ENCODE measurements around the gene UBA5.

The UBA5 gene

GRCh38 chr3:132654721-132655120 lies 5.4 kb upstream of the UBA5 start:
- DNase-seq, result no peak

GRCh38 chr3:132655471-132655870 lies 4.7 kb upstream of the UBA5 start:
- no peak for DNase-seq

- DNase-seq, result no peak
These were observed 2.0 kb upstream of the UBA5 start for GRCh38 chr3:132657869-132658747.

DNA sequence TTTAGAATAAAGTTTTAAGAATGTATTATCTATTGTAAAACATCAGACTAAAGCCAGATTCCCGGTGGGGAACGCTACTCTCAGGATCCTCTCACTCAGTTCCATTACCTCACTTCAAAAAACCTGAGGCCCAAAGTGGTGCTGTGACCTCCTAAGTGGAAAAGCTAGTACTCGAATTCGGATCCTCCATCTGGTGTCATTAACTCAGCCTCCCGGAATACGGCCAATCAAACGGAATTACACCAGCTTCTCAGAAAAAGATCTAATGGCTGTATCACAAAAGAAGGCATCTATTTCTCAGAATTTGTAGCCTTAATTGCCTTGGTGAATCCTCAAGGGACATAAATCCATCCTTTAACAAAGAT lies 1.1 kb upstream of the UBA5 start:
- DNase-seq, result no peak

- DNase-seq, result peak; percentile 69
These were observed 621 bp upstream of the UBA5 start, which contains the start of gene ACAD11 for GRCh38 chr3:132659365-132660051. Gene ACAD11 (minus strand): TSS chr3:132659809. CDS start chr3:132659751, 58 bp downstream.

- DNase-seq, result no peak
These were observed 612 bp downstream of the UBA5 start for GRCh38 chr3:132660811-132661070.

- DNase-seq, result no peak
These were observed 972 bp downstream of the UBA5 start for GRCh38 chr3:132661101-132661500.

DNA sequence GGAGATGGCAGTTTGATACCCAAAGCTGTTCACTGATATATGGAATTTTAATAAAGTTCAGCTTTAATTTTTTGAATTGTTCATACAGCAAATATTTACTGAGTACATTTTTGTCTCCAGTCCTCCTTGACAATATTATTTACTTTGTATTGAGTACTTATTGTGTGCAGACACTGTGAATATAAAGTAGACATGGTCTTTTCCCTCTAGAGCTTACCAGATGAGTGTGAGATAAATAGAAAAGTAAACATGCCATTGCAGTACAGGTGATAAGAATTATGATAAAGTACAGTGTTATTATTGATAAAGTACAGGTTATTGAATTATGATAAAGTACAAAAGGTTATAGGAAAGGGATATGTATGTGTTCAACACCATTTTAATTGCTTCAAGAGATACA lies 2.1 kb downstream of the UBA5 start:
- DNase-seq, result no peak

- DNase-seq, result no peak
These were observed 5.2 kb downstream of the UBA5 start for GRCh38 chr3:132665230-132665745.

DNA sequence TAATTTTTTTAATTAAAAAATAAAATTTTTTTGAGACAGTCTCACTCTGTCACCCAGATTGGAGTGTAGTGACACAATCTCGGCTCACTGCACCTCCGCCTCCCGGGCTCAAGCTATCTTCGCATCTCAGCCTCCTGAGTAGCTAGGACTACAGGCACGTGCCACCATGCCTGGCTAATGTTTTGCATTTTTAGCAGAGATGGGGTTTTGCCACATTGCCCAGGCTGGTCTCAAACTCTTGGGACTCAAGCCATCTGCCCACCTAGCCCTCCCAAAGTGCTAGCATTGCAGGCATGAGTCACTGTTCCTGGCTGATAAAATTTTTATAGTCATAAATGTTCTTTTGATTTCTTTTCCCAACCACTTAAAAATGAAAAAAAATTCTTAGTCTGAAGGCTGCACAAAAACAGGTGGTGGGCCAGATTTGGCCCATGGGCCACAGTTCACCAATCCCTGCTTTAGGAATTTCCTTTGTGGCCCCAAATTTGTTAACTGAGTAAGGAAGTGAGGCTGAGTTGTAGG lies 9.2 kb downstream of the UBA5 start:
- no peak for DNase-seq

DNA sequence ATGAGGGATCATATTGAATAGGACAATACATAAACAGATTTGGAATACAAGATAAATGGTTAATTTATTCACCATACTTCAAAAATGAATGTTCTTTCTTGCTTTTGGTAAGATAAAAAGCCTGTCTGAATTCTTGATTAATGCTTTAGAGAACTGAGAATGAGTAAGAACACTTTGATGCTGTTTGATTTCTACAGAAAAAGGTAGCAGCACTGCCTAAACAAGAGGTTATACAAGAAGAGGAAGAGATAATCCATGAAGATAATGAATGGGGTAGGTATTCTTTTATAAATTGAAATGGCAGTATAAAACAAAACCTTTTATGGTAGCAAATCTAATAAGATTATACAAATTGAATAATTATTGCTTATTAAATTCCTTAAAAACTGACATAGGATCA lies 15.3 kb downstream of the UBA5 start:
- no peak for DNase-seq

DNA sequence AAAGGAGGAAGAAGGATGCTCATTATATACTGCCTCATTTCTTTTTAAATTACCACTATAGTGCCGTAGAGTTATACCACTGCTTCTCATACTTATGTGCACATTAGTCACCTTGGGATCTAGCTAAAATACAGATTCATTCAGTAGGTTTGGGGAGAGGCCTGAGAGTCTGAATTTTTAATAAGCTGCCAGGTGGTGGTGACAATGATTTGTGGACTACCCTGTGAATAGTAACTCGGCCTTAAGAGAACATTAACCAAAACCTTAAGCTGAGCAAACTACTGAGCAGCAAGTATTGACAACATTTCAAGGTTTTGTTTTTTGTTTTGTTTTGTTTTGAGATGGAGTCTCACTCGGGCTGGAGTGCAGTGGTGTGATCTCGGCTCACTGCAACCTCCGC lies 19.8 kb downstream of the UBA5 start:
- DNase-seq, result no peak

DNA sequence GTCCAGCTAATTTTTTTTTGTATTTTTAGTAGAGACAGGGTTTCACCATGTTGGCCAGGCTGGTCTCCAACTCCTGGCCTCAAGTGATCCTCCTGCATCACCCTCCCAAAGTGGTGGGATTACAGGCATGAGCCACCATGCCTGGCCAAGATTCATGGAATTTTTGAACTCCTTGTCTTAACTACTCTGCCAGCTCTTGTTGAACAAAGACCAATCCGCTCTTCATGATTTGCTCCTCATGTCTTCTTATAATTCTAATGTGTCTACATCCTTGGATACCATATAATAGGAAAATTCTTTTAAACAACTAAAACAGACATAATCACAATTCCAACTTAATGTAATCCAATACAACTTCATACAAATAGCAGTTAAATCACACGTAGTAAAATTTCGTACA lies 21.3 kb downstream of the UBA5 start:
- no peak for DNase-seq

DNA sequence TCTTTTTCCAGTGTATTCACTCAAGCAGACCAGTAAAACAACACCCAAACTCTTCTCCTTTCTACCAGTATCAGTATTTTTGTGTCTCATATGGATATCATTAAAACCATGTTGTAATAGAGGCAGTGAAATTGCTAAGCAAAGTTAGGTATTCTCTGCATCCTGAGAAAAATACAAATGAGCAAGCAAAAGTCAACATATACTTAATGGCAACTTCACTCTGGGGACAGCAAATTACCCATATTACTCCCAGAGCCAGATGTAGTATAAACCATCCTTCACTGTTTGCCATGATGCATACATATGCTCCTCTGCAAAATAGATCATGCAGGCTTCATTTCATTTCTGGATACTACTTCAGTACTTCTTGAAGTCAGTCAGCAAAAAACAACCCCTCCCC lies 22.1 kb downstream of the UBA5 start:
- DNase-seq, result no peak

GRCh38 chr3:132690040-132690439 lies 29.9 kb downstream of the UBA5 start:
- no peak for DNase-seq

DNA sequence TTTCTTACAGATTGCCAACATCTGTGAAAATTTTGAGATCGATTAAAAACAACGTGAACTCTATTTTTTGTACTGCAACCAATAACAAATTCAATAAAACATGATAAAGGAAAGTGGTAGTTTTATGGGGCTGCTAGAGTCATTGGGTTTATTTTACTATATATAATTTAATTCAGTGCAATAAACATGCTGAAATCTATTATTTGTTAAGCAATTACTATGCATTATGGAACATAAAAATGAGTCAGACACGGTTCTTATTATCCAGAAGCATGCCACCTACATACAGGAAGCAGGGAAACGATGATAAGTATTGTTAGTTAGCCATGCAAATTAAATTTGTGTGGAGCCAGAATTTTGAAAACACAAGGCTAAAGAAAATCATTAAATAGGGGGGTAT lies 34.9 kb downstream of the UBA5 start:
- no peak for DNase-seq

DNA sequence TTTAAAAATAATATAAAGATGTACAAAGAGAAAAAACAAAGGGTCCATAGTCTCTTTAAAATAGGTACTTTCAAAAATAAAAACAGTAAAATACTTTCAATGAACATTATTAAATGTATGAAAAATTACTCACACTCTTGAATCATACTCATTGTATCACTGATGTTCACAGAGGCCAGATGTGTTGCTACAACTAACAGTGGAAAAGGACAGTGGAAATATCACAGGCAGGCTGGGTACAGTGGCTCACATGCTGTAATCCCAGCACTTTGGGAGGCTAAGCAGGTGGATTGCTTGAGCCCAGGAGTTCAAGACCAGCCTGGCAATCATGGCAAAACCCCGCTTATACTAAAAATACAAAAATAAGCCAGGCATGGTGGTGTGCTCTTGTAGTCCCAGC lies 35.3 kb downstream of the UBA5 start:
- no peak for DNase-seq

DNA sequence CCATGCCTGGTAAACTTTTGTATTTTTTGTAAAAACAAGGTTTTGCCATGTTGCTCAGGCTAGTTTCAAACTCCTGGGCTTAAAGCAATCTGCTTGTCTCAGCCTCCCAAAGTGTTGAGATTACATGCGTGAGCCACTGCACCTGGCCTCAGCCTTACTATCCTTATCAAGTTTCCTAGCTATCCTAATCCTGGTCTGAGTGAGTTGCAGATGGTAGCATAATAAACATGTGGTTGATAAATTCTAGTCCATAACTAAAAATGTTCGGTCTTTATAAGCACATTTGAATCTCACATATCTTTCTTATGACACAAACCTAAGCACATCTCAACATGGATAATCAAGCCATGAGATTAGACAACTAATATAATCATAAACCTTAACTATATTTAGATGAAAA lies 43.6 kb downstream of the UBA5 start:
- DNase-seq, result no peak

- DNase-seq, result no peak
These were observed 49.6 kb downstream of the UBA5 start for GRCh38 chr3:132709761-132710160.

GRCh38 chr3:132710311-132710710 lies 50.2 kb downstream of the UBA5 start:
- no peak for DNase-seq

- DNase-seq, result no peak
These were observed 54.0 kb downstream of the UBA5 start for GRCh38 chr3:132713977-132714727.

DNA sequence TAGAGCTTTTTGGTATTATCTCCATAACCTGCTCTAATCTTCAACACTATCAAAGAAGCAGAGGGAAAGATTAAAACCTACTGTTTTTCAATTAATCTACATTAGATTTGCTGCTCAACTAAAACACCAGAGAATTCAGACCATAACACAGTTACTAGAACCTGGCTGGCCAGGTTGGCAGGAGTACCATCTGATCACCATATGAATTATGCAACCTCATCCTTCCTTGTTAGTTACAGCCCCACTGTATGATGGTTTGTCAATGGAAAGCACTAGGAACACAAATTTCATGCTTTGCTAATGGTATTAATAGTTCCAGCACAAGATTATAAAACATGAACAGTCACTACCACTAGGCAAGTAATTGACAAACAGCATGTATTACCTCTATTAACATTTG lies 56.2 kb downstream of the UBA5 start:
- no peak for DNase-seq

GRCh38 chr3:132720228-132720627 lies 60.1 kb downstream of the UBA5 start:
- DNase-seq, result no peak

Data from SHP77 treated with DMSO at 0.1 percent for 48 hours (cell line).